H1 (cell line): ENCODE results near the gene RNF212. TPM values are rescaled to one million over a fixed set of nuclear protein-coding genes. Genes with fewer than 3 reads are reported as not detected.
A peak's percentile ranks its signal among the peaks of the same experiment; 100 is the strongest.

ENCODE experiments used
- CTCF ChIA-PET: fragments of 300-600 bp; sonication (Branson Sonifier 250); formaldehyde crosslinking; loops from one replicate; lab custom pipeline; 2021; ENCODE audit not compliant: partially characterized antibody; lab: Charles Lee
- POLR2A ChIA-PET: fragments of 300-600 bp; sonication (Branson Sonifier 250); formaldehyde crosslinking; loops from one replicate; lab custom pipeline; 2021; ENCODE audit warnings: inconsistent platforms; ENCODE audit not compliant: partially characterized antibody; lab: Charles Lee
- DNase-seq, 2 experiments: peaks; one replicate each; pipeline versions ENCODE4 v3.0.0 to v3.0.0-alpha.2; 2010 to 2022; ENCODE audit warnings: low spot score in 2 of 2, low read depth in 1 of 2, mixed read lengths in 1 of 2
- FAIRE-seq: peaks from 2 replicates; lab custom pipeline; 2011; peaks lifted over from hg19 to GRCh38; lab: Jason Lieb, UNC
- H2AFZ ChIP-seq: 2 replicates; pipeline ENCODE4 v1.8.1; 2012; ENCODE audit warnings: low read length, inconsistent platforms
- H2AK5ac ChIP-seq: 2 replicates; pipeline ENCODE4 v1.6.1; 2013; ENCODE audit warnings: low read depth, low read length
- H2BK120ac ChIP-seq: replicated peaks from 2 replicates; pipeline ENCODE3; 2013; ENCODE audit warnings: low read depth, low read length, inconsistent platforms
- H2BK12ac ChIP-seq: 2 replicates; pipeline ENCODE4 v1.6.1; 2013; ENCODE audit warnings: low read depth, low read length
- H2BK15ac ChIP-seq: 2 replicates; pipeline ENCODE4 v1.6.1; 2013; ENCODE audit warnings: low read length
- H2BK20ac ChIP-seq: 2 replicates; pipeline ENCODE4 v1.6.1; 2013; ENCODE audit warnings: low read length
- H2BK5ac ChIP-seq: 2 replicates; pipeline ENCODE4 v1.6.1; 2013; ENCODE audit warnings: low read depth, low read length
- H3K14ac ChIP-seq: 2 replicates; pipeline ENCODE4 v1.6.1; 2013; ENCODE audit warnings: inconsistent platforms; ENCODE audit not compliant: insufficient read length
- H3K18ac ChIP-seq: 2 replicates; pipeline ENCODE4 v1.6.1; 2013; ENCODE audit warnings: low read length; ENCODE audit errors: extremely low read depth
- H3K23ac ChIP-seq: 2 replicates; pipeline ENCODE4 v1.6.1; 2013; ENCODE audit warnings: inconsistent platforms; ENCODE audit not compliant: insufficient read length
- H3K23me2 ChIP-seq: 2 replicates; pipeline ENCODE4 v1.6.1; 2013; ENCODE audit warnings: low read depth, low read length
- H3K27ac ChIP-seq: 2 replicates; pipeline ENCODE4 v1.6.1; 2011; ENCODE audit warnings: low read depth, low read length, inconsistent platforms
- H3K27me3 ChIP-seq, 4 experiments: replicated peaks in 1 of 4; 1 replicate in 1 of 4; 2 replicates in 3 of 4; pipeline versions ENCODE4 v1.6.1 to v1.8.1; 2011 to 2013; ENCODE audit warnings: low read length in 3 of 4, mild to moderate bottlenecking in 3 of 4, inconsistent platforms in 2 of 4, mixed read lengths in 2 of 4, moderate library complexity in 1 of 4; ENCODE audit not compliant: control insufficient read depth in 3 of 4, insufficient read depth in 3 of 4; ENCODE audit errors: extremely low read depth in 1 of 4
- H3K36me3 ChIP-seq, 4 experiments: 2 replicates each; pipeline versions ENCODE4 v1.6.1 to v1.8.1; 2011 to 2013; ENCODE audit warnings: mild to moderate bottlenecking in 4 of 4, low read length in 3 of 4, moderate library complexity in 2 of 4, control low read depth in 1 of 4, inconsistent platforms in 1 of 4; ENCODE audit not compliant: insufficient read depth in 4 of 4, control insufficient read depth in 2 of 4
- H3K4ac ChIP-seq: replicated peaks from 2 replicates; pipeline ENCODE3; 2013; ENCODE audit warnings: low read length, low read depth, mixed read lengths, inconsistent platforms; ENCODE audit not compliant: insufficient read length
- H3K4me1 ChIP-seq, 4 experiments: replicated peaks in 1 of 4; 1 replicate in 1 of 4; 2 replicates in 3 of 4; pipeline versions ENCODE4 v1.6.1 to v1.8.1; 2011 to 2013; ENCODE audit warnings: low read length in 3 of 4, inconsistent platforms in 2 of 4, mixed read lengths in 1 of 4; ENCODE audit not compliant: insufficient read depth in 4 of 4, control insufficient read depth in 3 of 4
- H3K4me2 ChIP-seq, 2 experiments: 2 replicates each; pipeline versions ENCODE4 v1.6.1 to v1.8.1; 2011 to 2013; ENCODE audit warnings: low read depth in 2 of 2, low read length in 2 of 2, control low read depth in 1 of 2, inconsistent platforms in 1 of 2, mild to moderate bottlenecking in 1 of 2; ENCODE audit not compliant: insufficient read depth in 1 of 2
- H3K4me3 ChIP-seq, 4 experiments: fragments of 200-600, 300-600 bp in 1 of 4; sonication (generic), shearing (Covaris generic), sonication (Bioruptor Twin) in 1 of 4; 2 replicates each; pipeline versions ENCODE4 v1.5.1 to v1.8.1; 2011 to 2016; ENCODE audit warnings: low read length in 4 of 4, low read depth in 3 of 4, control low read depth in 2 of 4, inconsistent platforms in 2 of 4, mild to moderate bottlenecking in 2 of 4, mixed read lengths in 1 of 4, moderate library complexity in 1 of 4; ENCODE audit not compliant: insufficient read depth in 2 of 4; ENCODE audit errors: extremely low read depth in 1 of 4
- H3K56ac ChIP-seq: replicated peaks from 2 replicates; pipeline ENCODE3; 2013; ENCODE audit warnings: low read depth, mild to moderate bottlenecking, mixed read lengths, low read length, inconsistent platforms; ENCODE audit not compliant: insufficient read length
- H3K79me1 ChIP-seq: 2 replicates; pipeline ENCODE4 v1.6.1; 2013; ENCODE audit warnings: low read depth, low read length, control low read depth
- H3K79me2 ChIP-seq, 2 experiments: 2 replicates each; pipeline versions ENCODE4 v1.6.1 to v1.8.1; 2012 to 2013; ENCODE audit warnings: low read length in 2 of 2, mild to moderate bottlenecking in 2 of 2, inconsistent platforms in 1 of 2; ENCODE audit not compliant: insufficient read depth in 2 of 2, control insufficient read depth in 1 of 2
- H3K9ac ChIP-seq, 4 experiments: replicated peaks in 1 of 4; 1 replicate in 1 of 4; 2 replicates in 3 of 4; pipeline versions ENCODE4 v1.6.1 to v1.8.1; 2011 to 2013; ENCODE audit warnings: low read depth in 3 of 4, low read length in 3 of 4, control low read depth in 2 of 4, mild to moderate bottlenecking in 2 of 4, moderate library complexity in 2 of 4, inconsistent platforms in 1 of 4; ENCODE audit errors: extremely low read depth in 1 of 4
- H3K9me3 ChIP-seq, 2 experiments: 2 replicates each; pipeline versions ENCODE4 v1.6.1 to v1.8.1; 2012 to 2013; ENCODE audit warnings: mild to moderate bottlenecking in 2 of 2, moderate library complexity in 2 of 2, control low read depth in 1 of 2, inconsistent platforms in 1 of 2, low read depth in 1 of 2, low read length in 1 of 2, mixed read lengths in 1 of 2; ENCODE audit not compliant: insufficient read depth in 2 of 2
- H4K20me1 ChIP-seq, 2 experiments: replicated peaks in 1 of 2; 2 replicates each; pipeline versions ENCODE3 to v1.8.1; 2011 to 2013; ENCODE audit warnings: inconsistent platforms in 2 of 2, low read length in 2 of 2, mild to moderate bottlenecking in 1 of 2; ENCODE audit not compliant: insufficient read depth in 2 of 2, control insufficient read depth in 1 of 2
- H4K5ac ChIP-seq: 2 replicates; pipeline ENCODE4 v1.6.1; 2013; ENCODE audit warnings: low read length, low read depth, mixed read lengths, inconsistent platforms; ENCODE audit not compliant: insufficient read length
- H4K8ac ChIP-seq: 2 replicates; pipeline ENCODE4 v1.8.0; 2013; ENCODE audit warnings: mild to moderate bottlenecking, moderate library complexity, low read length, inconsistent platforms; ENCODE audit not compliant: insufficient read depth; ENCODE audit errors: extremely low read depth
- H4K91ac ChIP-seq: replicated peaks from 2 replicates; pipeline ENCODE3; 2013; ENCODE audit warnings: low read length, mixed read lengths, inconsistent platforms; ENCODE audit not compliant: insufficient read length
- BCL11A ChIP-seq, 2 experiments: IDR thresholded peaks; one replicate each; pipeline ENCODE4 v1.6.1; 2011; ENCODE audit warnings: low read depth in 2 of 2, low read length in 2 of 2, mild to moderate bottlenecking in 2 of 2
- CEBPB ChIP-seq: IDR thresholded peaks from 2 replicates; pipeline ENCODE4 v1.6.1; 2012; ENCODE audit warnings: low read depth, low read length
- E2F6 ChIP-seq: IDR thresholded peaks from 2 replicates; pipeline ENCODE4 v1.6.1; 2012; ENCODE audit warnings: inconsistent platforms
- JUN ChIP-seq: IDR thresholded peaks from 2 replicates; pipeline ENCODE4 v1.6.1; 2011; ENCODE audit warnings: low read depth, mild to moderate bottlenecking, improper control_type of control experiment, low read length
- JUND ChIP-seq: IDR thresholded peaks from 2 replicates; pipeline ENCODE4 v1.6.1; 2011; ENCODE audit warnings: mild to moderate bottlenecking, improper control_type of control experiment, low read length
- NANOG ChIP-seq: IDR thresholded peaks from 2 replicates; pipeline ENCODE4 v1.6.1; 2011; ENCODE audit warnings: low read length, low read depth, mild to moderate bottlenecking, inconsistent platforms; ENCODE audit not compliant: insufficient read depth, poor library complexity, severe bottlenecking
- RAD21 ChIP-seq, 2 experiments: IDR thresholded peaks in 1 of 2; conservative IDR thresholded peaks in 1 of 2; 2 replicates each; pipeline ENCODE4 v1.6.1; 2011; ENCODE audit warnings: low read depth in 2 of 2, low read length in 2 of 2, improper control_type of control experiment in 1 of 2, inconsistent platforms in 1 of 2, mild to moderate bottlenecking in 1 of 2, moderate library complexity in 1 of 2
- RNF2 ChIP-seq: fragments of 200-900, 300-1000 bp; sonication (generic); IDR thresholded peaks from 2 replicates; pipeline ENCODE4 v1.7.1; 2016; ENCODE audit warnings: borderline replicate concordance, low read depth, mild to moderate bottlenecking, antibody characterized with exemption, low read length; ENCODE audit not compliant: poor library complexity, severe bottlenecking; ENCODE audit errors: missing control alignments
- SP4 ChIP-seq: IDR thresholded peaks from 2 replicates; pipeline ENCODE4 v1.6.1; 2012; ENCODE audit warnings: low read length, inconsistent platforms
- SUZ12 ChIP-seq: fragments of 200-600 bp; sonication (generic); IDR thresholded peaks from 2 replicates; pipeline ENCODE4 v1.6.1; 2012; ENCODE audit warnings: mild to moderate bottlenecking, inconsistent platforms, low read length, moderate library complexity, mixed read lengths
- WGBS, 2 experiments: shearing (Covaris generic) in 1 of 2; methylation state at CpG; one replicate each; pipeline versions ENCODE4 v1.1.6 to v1.1.7; 2013 to 2015; ENCODE audit warnings: low lambda C conversion rate in 2 of 2, mixed read lengths in 2 of 2, inconsistent platforms in 1 of 2, low coverage in 1 of 2, missing lambda C conversion rate in 1 of 2; ENCODE audit not compliant: insufficient replicate concordance in 2 of 2, insufficient coverage in 1 of 2, insufficient read length in 1 of 2; ENCODE audit errors: extremely low coverage in 1 of 2, missing lambda C conversion rate in 1 of 2; 5-methylcytosine and 5-hydroxymethylcytosine counted together
- polyA plus RNA-seq, 7 experiments: library from polyadenylated mRNA; depleted of rRNA in 3 of 7; stranded (reverse) in 5 of 7; unstranded in 2 of 7; fragments of >200 nt in 5 of 7; fragments of 200-250 nt in 2 of 7; gene quantifications; 1 replicate in 5 of 7; 2 replicates in 1 of 7; 4 replicates in 1 of 7; pipeline versions ENCODE4 v1.2.1 to v1.2.3, GENCODE V29; 2011 to 2013; ENCODE audit warnings: missing spikeins in 2 of 7, mixed read lengths in 2 of 7
- total RNA-seq: library from RNA; stranded (reverse); fragmentation: NEBNext Ultra II Directional; extraction: Animal tissue kit (Norgen Biotek cat#: 25700); gene quantifications from 2 replicates; pipeline ENCODE4 v1.2.1, GENCODE V29; 2021

The RNF212 gene
- total and polyA plus RNA-seq, 2 of the 8 experiments (the other 6 are each of a cell fraction or from before 2014, with no cell fraction given), result 3.4 to 5.4 TPM

GRCh38 chr4:1048773-1049590 lies 64.4 kb downstream of the RNF212 start:
- DNase-seq, result peak in 1 of 2 experiments; percentile 40
- H3K9ac ChIP-seq, result no peak overlapping the region
- H2BK5ac ChIP-seq, result no peak overlapping the region
- peaks cover 0 to 19% (median 12%) of the 10 kb centered on the region in 4 experiments; a peak in 6 of 7 replicates for H3K27me3 ChIP-seq
- no peak overlapping the region for H3K18ac ChIP-seq
- CTCF ChIA-PET, result interaction anchor here (0.7 to 0.8 kb wide), 2 partner anchors 9 to 10 kb away, joined by 3 read pairs; no protein-coding TSS in a partner anchor
- no peaks in the 10 kb centered on the region for H3K23me2 ChIP-seq
- no peak overlapping the region for H3K23ac ChIP-seq
- H2AFZ ChIP-seq, result no peak overlapping the region
- H3K79me1 ChIP-seq, result no peaks in the 10 kb centered on the region
- no peak overlapping the region for H4K5ac ChIP-seq
- H3K4me1 ChIP-seq, result peaks cover 0 to 4% (median 2%) of the 10 kb centered on the region in 4 experiments; a peak in 5 of 7 replicates
- H2BK120ac ChIP-seq, result no peak overlapping the region
- no peaks in the 10 kb centered on the region for H3K36me3 ChIP-seq
- no peak overlapping the region for H4K91ac ChIP-seq
- no peak overlapping the region for H3K27ac ChIP-seq
- H3K56ac ChIP-seq, result no peak overlapping the region
- H2AK5ac ChIP-seq, result no peak overlapping the region
- POLR2A ChIA-PET, result no interaction called here
- H3K4me3 ChIP-seq, result no peak overlapping the region; a peak in 1 of 8 replicates
- no peaks in the 10 kb centered on the region for H3K9me3 ChIP-seq
- peaks cover 0 to 2% of the 10 kb centered on the region in 2 experiments for H4K20me1 ChIP-seq
- H3K4me2 ChIP-seq, result no peak overlapping the region
- no peak overlapping the region for H3K14ac ChIP-seq
- 92% methylated on average over 16 of the region's 16 CpGs; no CpG with 5 or more reads in 1 of the 2 experiments for WGBS, 2 experiments
- H3K79me2 ChIP-seq, result no peaks in the 10 kb centered on the region
- no peak overlapping the region for H3K4ac ChIP-seq
- no peak overlapping the region for H2BK20ac ChIP-seq
- no peak overlapping the region for H4K8ac ChIP-seq
- FAIRE-seq, result no peak
- H2BK12ac ChIP-seq, result no peak overlapping the region
- H2BK15ac ChIP-seq, result peak overlapping the region; percentile 81; the same call in 1 of the 2 replicates
- no peak for TF ChIP-seq E2F6
- TF ChIP-seq SUZ12, result no peak
- no peak for TF ChIP-seq RAD21 (IDR thresholded peaks at IDR 0.05 in 1 of 2, conservative IDR thresholded peaks at IDR 0.05 in 1 of 2; ENCODE audit: low read depth in 2 of 2, low read length in 2 of 2)
- no peak for TF ChIP-seq RNF2
- TF ChIP-seq CEBPB, result no peak
- no peak for TF ChIP-seq JUN
- no peak for TF ChIP-seq BCL11A (IDR thresholded peaks at IDR 0.05; ENCODE audit: low read depth in 2 of 2, low read length in 2 of 2)
- no peak for TF ChIP-seq NANOG
- no peak for TF ChIP-seq SP4
- no peak for TF ChIP-seq JUND
